Right lobe of liver (tissue), 6 donors: ENCODE results near the gene CASZ1. TPM values are rescaled to one million over a fixed set of nuclear protein-coding genes. Genes with fewer than 3 reads are reported as not detected.
A peak's percentile ranks its signal among the peaks of the same experiment; 100 is the strongest.

Experiments used
- ATAC-seq, 4 donors: fragments of 200-7000 bp; cut with Tn5 transposase; one replicate each; pipeline ENCODE4 v1.9.1; 2020; ENCODE audit warnings: mild to moderate bottlenecking in 4 of 4, moderate library complexity in 4 of 4
- DNase-seq, 3 donors: peaks; one replicate each; pipeline ENCODE4 v3.0.0-alpha.2; 2020
- H3K27ac ChIP-seq, 3 donors: fragments of 200-600 bp; one replicate each; pipeline ENCODE4 v1.8.0; 2022
- H3K27me3 ChIP-seq, 2 donors: fragments of 200-600 bp; one replicate each; pipeline ENCODE4 v1.8.0; 2022
- H3K36me3 ChIP-seq, 4 donors: fragments of 200-600 bp; sonication (generic) in 1 of 4; one replicate each; pipeline versions ENCODE4 v1.5.1 to v1.8.0; 2017 to 2022; ENCODE audit warnings: control low read depth in 1 of 4
- H3K4me1 ChIP-seq, 4 donors: fragments of 200-600 bp; sonication (generic) in 1 of 4; one replicate each; pipeline versions ENCODE4 v1.5.1 to v1.8.0; 2017 to 2022; ENCODE audit warnings: control low read depth in 1 of 4
- H3K4me3 ChIP-seq, 3 donors: fragments of 200-600 bp; one replicate each; pipeline ENCODE4 v1.8.0; 2022
- H3K9me3 ChIP-seq, 4 donors: fragments of 200-600 bp; sonication (generic) in 1 of 4; one replicate each; pipeline versions ENCODE4 v1.5.1 to v1.8.0; 2017 to 2022; ENCODE audit warnings: control low read depth in 1 of 4
- CTCF ChIP-seq, 4 donors: fragments of 200-600 bp in 3 of 4; fragments of 450-650 bp in 1 of 4; IDR thresholded peaks; one replicate each; pipeline versions ENCODE4 v1.5.1 to v1.8.0; 2016 to 2022; ENCODE audit warnings: antibody characterized with exemption in 4 of 4, mild to moderate bottlenecking in 2 of 4
- POLR2A ChIP-seq: fragments of 450-650 bp; IDR thresholded peaks from one replicate; pipeline ENCODE4 v1.6.1; 2017; ENCODE audit warnings: antibody characterized with exemption, mild to moderate bottlenecking
- WGBS: methylation state at CpG from one replicate; pipeline ENCODE4 v1.1.6; 2018; ENCODE audit warnings: low coverage, low lambda C conversion rate; ENCODE audit not compliant: insufficient coverage; ENCODE audit errors: missing lambda C conversion rate; 5-methylcytosine and 5-hydroxymethylcytosine counted together
- intact Hi-C, 2 donors: fragments of 100-400 bp; cut with DNase I; formaldehyde crosslinking; loops; one replicate each; pipeline versions ENCODE4 v1.11.2 to v1.14.1; 2022
- total RNA-seq, 6 experiments: library from RNA; depleted of rRNA in 2 of 6; stranded (reverse); fragments of >200 nt in 2 of 6; fragmentation: NEBNext Ultra II Directional in 3 of 6; extraction: Animal tissue kit (Norgen Biotek cat#: 25700) in 3 of 6; gene quantifications; one replicate each; pipeline versions ENCODE4 v1.1.0 to v1.2.4, GENCODE V29; 2016 to 2023
- donor health status: DM: no; HTN: yes; CAD: no.
- donor health status: DM: no; HTN: no; CAD: no.
- donor health status: DM: no; HTN: no; CAD: no.
- donor health status: DM: no; HTN: yes; CAD: no.
- donor health status: DM: no; HTN: yes; CAD: no.

The CASZ1 gene
- total RNA-seq, 6 experiments from 2014 or later: 3.1 to 10.1 (median 5.3) TPM

GRCh38 chr1:10629816-10630571, 166.5 kb downstream of the CASZ1 start:
- TF ChIP-seq POLR2A: no peak
- TF ChIP-seq CTCF (IDR thresholded peaks at IDR 0.05): no peak
- 80% methylated on average over 3 of the region's 36 CpGs for WGBS
- H3K9me3 ChIP-seq: no peaks in the 10 kb centered on the region
- no peak for ATAC-seq
- intact Hi-C loops: no loop called here
- DNase-seq: peak; percentile 21 to 54 (median 46)
- no peak overlapping the region for H3K27ac ChIP-seq
- H3K4me1 ChIP-seq: peaks cover 0 to 19% (median 8%) of the 10 kb centered on the region in 4 donors
- peaks cover 0 to 16% (median 2%) of the 10 kb centered on the region in 4 donors for H3K36me3 ChIP-seq
- no peaks in the 10 kb centered on the region for H3K27me3 ChIP-seq
- no peak overlapping the region for H3K4me3 ChIP-seq

- intact Hi-C loops: no loop called here
- peaks cover 0 to 16% (median 2%) of the 10 kb centered on the region in 4 donors for H3K36me3 ChIP-seq
- no peaks in the 10 kb centered on the region for H3K27me3 ChIP-seq
- H3K4me1 ChIP-seq: peaks cover 0 to 22% (median 8%) of the 10 kb centered on the region in 4 donors
- WGBS: 91% methylated on average over 16 of the region's 25 CpGs
- DNase-seq: peak; percentile 18 to 57 (median 44)
- H3K4me3 ChIP-seq: no peak overlapping the region
- H3K27ac ChIP-seq: peak overlapping the region in 2 of 3 donors; percentile 39 to 40
- ATAC-seq: peak in 2 of 4 donors; percentile 29 to 31
- H3K9me3 ChIP-seq: no peaks in the 10 kb centered on the region
- TF ChIP-seq CTCF (IDR thresholded peaks at IDR 0.05) (no peak), POLR2A (no peak)
These were observed 167.2 kb downstream of the CASZ1 start for GRCh38 chr1:10629091-10629815.

- intact Hi-C loops: no loop called here
- ATAC-seq (peak; percentile 85 to 90 (median 88)), DNase-seq (peak; percentile 93 to 97 (median 95))
- 67% methylated on average over 1 of the region's 7 CpGs for WGBS
- TF ChIP-seq POLR2A (no peak), CTCF (IDR thresholded peaks at IDR 0.05) (no peak)
- peaks cover 0 to 16% (median 2%) of the 10 kb centered on the region in 4 donors for H3K36me3 ChIP-seq
- peaks cover 0 to 26% (median 11%) of the 10 kb centered on the region in 4 donors for H3K4me1 ChIP-seq
- H3K27me3 ChIP-seq: no peaks in the 10 kb centered on the region
- H3K27ac ChIP-seq: peak overlapping the region in 2 of 3 donors; percentile 39 to 40
- H3K9me3 ChIP-seq: no peaks in the 10 kb centered on the region
- H3K4me3 ChIP-seq: no peak overlapping the region
These were observed 167.8 kb downstream of the CASZ1 start for GRCh38 chr1:10628685-10629084.

GRCh38 chr1:10626791-10627410, 169.5 kb downstream of the CASZ1 start:
- 81% methylated on average over 14 of the region's 22 CpGs for WGBS
- H3K36me3 ChIP-seq: peaks cover 0 to 15% (median 2%) of the 10 kb centered on the region in 4 donors
- H3K4me3 ChIP-seq: no peak overlapping the region
- no peaks in the 10 kb centered on the region for H3K27me3 ChIP-seq
- intact Hi-C loops: no loop called here
- no peak for TF ChIP-seq CTCF (IDR thresholded peaks at IDR 0.05)
- TF ChIP-seq POLR2A: no peak
- H3K9me3 ChIP-seq: no peaks in the 10 kb centered on the region
- ATAC-seq (no peak), DNase-seq (peak in 2 of 3 donors; percentile 17 to 38)
- H3K4me1 ChIP-seq: peaks cover 0 to 26% (median 11%) of the 10 kb centered on the region in 4 donors
- H3K27ac ChIP-seq: no peak overlapping the region
